Measurements from ENCODE around the gene SRSF8. TPM values are rescaled to one million over a fixed set of nuclear protein-coding genes. Genes with fewer than 3 reads are reported as not detected.

The SRSF8 gene
- total RNA-seq, 1 donor from 2014 or later, result 65.0 TPM

DNA sequence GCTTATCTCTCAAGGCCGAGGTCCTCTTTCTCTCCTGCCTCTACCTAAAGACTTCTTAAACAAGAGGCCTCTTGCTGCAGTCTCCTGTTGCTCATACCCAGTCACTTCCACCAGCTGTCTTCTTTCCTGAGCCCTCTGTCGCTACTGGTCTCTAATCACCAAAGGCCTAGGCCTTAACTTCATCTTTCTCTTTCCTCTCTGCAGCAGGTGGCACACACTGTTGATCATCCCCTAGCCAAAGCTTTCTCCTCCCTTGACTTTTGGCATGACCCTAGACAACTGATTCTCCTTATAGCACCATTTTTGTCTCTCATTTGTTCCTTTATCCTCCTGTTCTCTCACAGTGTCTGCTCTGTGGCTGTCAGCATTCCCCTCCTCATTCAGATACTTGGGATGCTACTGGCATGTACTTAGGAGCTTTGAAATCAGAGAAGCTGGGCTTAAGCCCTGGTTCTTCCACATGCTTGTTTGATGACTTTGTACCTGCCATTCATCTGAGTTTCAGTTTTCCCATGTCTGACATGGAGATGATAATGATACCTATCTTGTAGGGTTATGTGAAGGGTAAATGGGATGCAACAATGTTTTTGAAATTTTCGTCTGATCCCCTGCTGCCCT, 45.3 kb downstream of the SRSF8 start:
- DNase-seq (ENCODE audit: low spot score), result no peak
- intact Hi-C loops (cut with DNase I), result no loop called here
- ATAC-seq, result no peak

DNA sequence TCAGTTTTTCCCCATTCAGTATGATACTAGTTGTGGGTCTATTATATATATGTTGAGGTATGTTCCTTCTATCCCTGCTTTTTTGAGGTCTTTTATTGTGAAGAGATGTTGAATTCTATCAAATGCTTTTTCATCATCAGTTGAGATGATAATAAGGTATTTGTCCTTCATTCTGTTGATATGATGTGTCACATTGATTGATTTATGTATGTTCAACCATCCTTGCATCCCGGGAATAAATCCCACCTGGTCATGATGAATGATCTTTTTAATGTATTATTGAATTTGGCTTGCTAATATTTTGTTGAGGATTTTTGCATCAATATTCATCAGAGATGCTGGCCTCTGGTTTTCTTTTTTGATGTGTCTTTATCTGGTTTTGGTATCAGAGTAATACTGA, 48.9 kb downstream of the SRSF8 start:
- DNase-seq (ENCODE audit: low spot score), result no peak
- ATAC-seq, result no peak
- intact Hi-C loops (cut with DNase I), result no loop called here

DNA sequence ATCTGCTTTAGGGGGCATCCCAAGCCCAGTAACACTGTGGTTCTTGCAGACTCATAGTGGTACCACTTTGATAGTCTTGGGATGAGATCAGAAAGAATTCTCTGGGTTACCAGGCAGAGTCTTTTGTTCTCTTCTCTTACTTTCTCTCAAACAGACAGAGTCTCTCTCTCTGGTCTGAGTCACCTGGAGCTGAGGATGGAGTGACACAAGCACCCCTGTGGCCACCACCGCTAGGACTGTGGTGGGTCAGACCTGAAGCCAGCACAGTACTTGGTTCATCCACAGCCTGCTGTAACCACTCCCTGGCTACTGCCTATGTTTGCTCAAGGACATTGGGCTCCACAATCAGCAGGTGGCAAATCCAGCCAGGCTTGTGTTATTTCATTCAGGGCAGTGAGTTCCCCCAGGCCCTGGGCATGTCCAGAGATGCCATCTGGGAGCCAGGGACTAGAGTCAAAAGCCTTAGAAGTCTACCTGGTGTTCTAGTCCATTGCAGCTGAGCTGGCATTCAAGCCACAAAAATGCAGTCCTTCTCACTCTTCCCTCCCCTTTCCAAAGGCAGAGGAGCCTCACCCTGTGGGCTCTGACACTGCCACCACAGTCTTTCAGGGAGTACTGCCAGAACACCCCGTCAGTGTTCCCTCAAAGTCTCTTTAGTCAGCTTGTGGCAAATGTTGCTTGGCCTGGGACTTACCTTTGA, 52.8 kb downstream of the SRSF8 start:
- no peak for DNase-seq (ENCODE audit: low spot score)
- intact Hi-C loops (cut with DNase I), result no loop called here
- no peak for ATAC-seq

Other genes with a start within 250 kb of the SRSF8 start
- 78.8 TPM for gene CWC15, start 93.4 kb upstream of the SRSF8 start, total RNA-seq
- 0.80 TPM for gene KDM4D, start 93.2 kb upstream of the SRSF8 start, total RNA-seq
- gene KDM4E, start 41.7 kb upstream of the SRSF8 start, total RNA-seq, result not detected
- gene KDM4F, start 17.5 kb upstream of the SRSF8 start, total RNA-seq, result not detected
- 104 TPM for gene ENDOD1, start 22.9 kb downstream of the SRSF8 start, total RNA-seq
- gene SESN3, start 164.3 kb downstream of the SRSF8 start, total RNA-seq, result 205 TPM